GM23248 (cell line): ENCODE measurements around the gene SPART. TPM values are rescaled to one million over a fixed set of nuclear protein-coding genes. Genes with fewer than 3 reads are reported as not detected.
"Not testable (repeated sequence)": the region's sequence is repeated elsewhere in the genome, so short reads cannot be mapped to it uniquely, and the experiment has no call there.

ENCODE experiments used
- DNase-seq: peaks from one replicate; pipeline ENCODE4 v3.0.0-alpha.2; 2015
- H2AFZ ChIP-seq: fragments of 200-600 bp; sonication (generic); 2 replicates; pipeline ENCODE4 v1.6.1; 2016; ENCODE audit warnings: antibody characterized with exemption
- H3F3A ChIP-seq: fragments of 200-600 bp; sonication (generic); 2 replicates; pipeline ENCODE4 v1.6.1; 2016; ENCODE audit warnings: mild to moderate bottlenecking, antibody characterized with exemption, mixed run types; ENCODE audit not compliant: insufficient read depth
- H3K27ac ChIP-seq: fragments of 200-600 bp; sonication (generic); 2 replicates; pipeline ENCODE4 v1.5.1; 2016; ENCODE audit warnings: mild to moderate bottlenecking
- H3K27me3 ChIP-seq: fragments of 200-600 bp; sonication (generic); replicated peaks from 2 replicates; pipeline ENCODE4 v1.6.1; 2016; ENCODE audit warnings: mild to moderate bottlenecking; ENCODE audit not compliant: insufficient read depth
- H3K36me3 ChIP-seq: fragments of 200-600 bp; sonication (generic); 2 replicates; pipeline ENCODE4 v1.6.1; 2016; ENCODE audit warnings: low read depth, mild to moderate bottlenecking
- H3K4me1 ChIP-seq: fragments of 200-600 bp; sonication (generic); 2 replicates; pipeline ENCODE4 v1.6.1; 2016; ENCODE audit warnings: mild to moderate bottlenecking; ENCODE audit not compliant: insufficient read depth
- H3K4me2 ChIP-seq: fragments of 200-600 bp; sonication (generic); one replicate; pipeline ENCODE4 v1.6.1; 2016; ENCODE audit warnings: mild to moderate bottlenecking; ENCODE audit not compliant: unreplicated experiment
- H3K4me3 ChIP-seq: fragments of 200-600 bp; sonication (generic); 2 replicates; pipeline ENCODE4 v1.5.1; 2016; ENCODE audit warnings: mild to moderate bottlenecking
- H3K79me2 ChIP-seq: fragments of 200-600 bp; sonication (generic); 2 replicates; pipeline ENCODE4 v1.6.1; 2016; ENCODE audit warnings: mild to moderate bottlenecking; ENCODE audit not compliant: insufficient read depth
- H3K9ac ChIP-seq: fragments of 200-600 bp; sonication (generic); 2 replicates; pipeline ENCODE4 v1.6.1; 2016; ENCODE audit warnings: mild to moderate bottlenecking
- H3K9me2 ChIP-seq: fragments of 200-600 bp; sonication (generic); 2 replicates; pipeline ENCODE4 v1.6.1; 2016; ENCODE audit warnings: mixed run types, mild to moderate bottlenecking, moderate library complexity; ENCODE audit not compliant: insufficient read depth
- H3K9me3 ChIP-seq: fragments of 200-600 bp; sonication (generic); one replicate; pipeline ENCODE4 v1.6.1; 2017; ENCODE audit warnings: low read depth
- H4K20me1 ChIP-seq: fragments of 200-600 bp; sonication (generic); 2 replicates; pipeline ENCODE4 v1.6.0; 2016; ENCODE audit not compliant: insufficient read depth
- EZH2 ChIP-seq: fragments of 200-600 bp; sonication (generic); IDR thresholded peaks from 2 replicates; pipeline ENCODE4 v1.6.1; 2018; ENCODE audit warnings: antibody characterized with exemption, mild to moderate bottlenecking; ENCODE audit not compliant: insufficient read depth, poor library complexity, severe bottlenecking
- EZH2phosphoT487 ChIP-seq: fragments of 200-600 bp; sonication (generic); IDR thresholded peaks from 2 replicates; pipeline ENCODE4 v1.6.1; 2018; ENCODE audit warnings: antibody characterized with exemption, moderate library complexity, mild to moderate bottlenecking, low read depth; ENCODE audit not compliant: insufficient read depth
- WGBS, 2 experiments: methylation state at CpG; one replicate each; pipeline ENCODE4 v1.1.6; 2015 to 2017; ENCODE audit warnings: low lambda C conversion rate in 2 of 2, low coverage in 1 of 2; ENCODE audit errors: missing lambda C conversion rate in 2 of 2; 5-methylcytosine and 5-hydroxymethylcytosine counted together
- in situ Hi-C: fragments of 300-500 bp; cut with MboI; formaldehyde crosslinking; loops from 2 replicates; pipeline ENCODE4 v1.15.0; 2020
- polyA plus RNA-seq: library from polyadenylated mRNA; unstranded; fragments of >200 nt; fragmentation: Nextera tagmentation; extraction: Ambion mirVana; gene quantifications from 2 replicates; pipeline ENCODE4 v1.2.1, GENCODE V29; 2016
- total RNA-seq: library from RNA; depleted of rRNA; stranded (reverse); fragments of >200 nt; shearing (Covaris generic); gene quantifications from 2 replicates; pipeline ENCODE4 v1.2.3, GENCODE V29; 2014

SPART gene
- total and polyA plus RNA-seq, 2 experiments from 2014 or later, result 66.3 to 82.4 TPM

DNA sequence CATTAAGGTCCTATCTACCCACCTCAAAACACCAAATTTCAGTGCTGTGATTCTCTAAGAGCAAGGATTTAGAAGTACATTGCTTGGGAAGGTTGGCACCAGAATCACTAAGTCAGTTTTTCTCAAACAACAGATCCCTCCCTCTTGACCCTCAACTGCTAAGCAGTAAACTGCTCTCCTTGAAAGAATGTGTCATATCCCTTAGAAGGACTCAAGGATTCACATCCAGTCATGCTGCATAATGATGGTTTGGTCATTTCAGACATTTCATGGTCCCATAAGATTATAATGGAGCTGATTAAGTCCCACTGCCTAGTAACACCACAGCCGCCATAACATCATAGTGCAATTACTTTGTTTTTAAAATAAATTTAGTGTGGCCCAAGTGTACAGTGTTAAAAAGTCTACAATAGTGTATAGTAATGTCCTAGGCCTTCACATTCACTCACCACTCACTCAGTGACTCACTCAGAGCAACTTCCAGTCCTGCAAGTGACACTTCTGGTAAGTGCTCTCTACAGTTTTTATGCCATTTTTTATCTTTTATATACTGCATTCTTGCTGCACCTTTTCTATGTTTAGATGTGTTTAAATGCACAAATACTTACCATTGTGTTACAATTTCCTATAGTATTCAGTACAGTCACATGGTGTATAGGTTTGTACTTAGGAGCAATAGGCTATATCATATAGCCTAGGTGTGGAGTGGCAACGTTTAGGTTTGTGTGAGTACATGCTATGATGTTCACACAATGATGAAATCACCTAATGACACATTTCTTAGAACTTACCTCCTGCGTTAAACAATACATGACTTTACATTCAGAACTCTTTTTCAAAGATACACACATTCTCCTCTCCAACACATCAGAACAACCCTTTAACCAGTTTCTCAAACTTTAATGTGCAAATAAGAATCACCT, 32.9 kb downstream of the SPART start:
- peaks cover 29% of the 10 kb centered on the region for H3K36me3 ChIP-seq
- no peaks in the 10 kb centered on the region for H3K9me2 ChIP-seq
- H2AFZ ChIP-seq, result no peak overlapping the region
- no peak overlapping the region for H3K9ac ChIP-seq
- H3K4me3 ChIP-seq, result no peak overlapping the region
- no peaks in the 10 kb centered on the region for H3K27me3 ChIP-seq
- no peak for TF ChIP-seq EZH2phosphoT487
- no peak for TF ChIP-seq EZH2
- peak overlapping the region; percentile 53 for H3K27ac ChIP-seq
- DNase-seq, result peak; percentile 56
- WGBS, 2 experiments, result 29 to 48% methylated on average over 3 of the region's 3 CpGs
- no peaks in the 10 kb centered on the region for H3K9me3 ChIP-seq
- no peak overlapping the region for H3K4me2 ChIP-seq
- H3F3A ChIP-seq, result peaks cover 31% of the 10 kb centered on the region
- H3K79me2 ChIP-seq, result peaks cover 5% of the 10 kb centered on the region; the same call in 1 of the 2 replicates
- peaks cover 11% of the 10 kb centered on the region for H3K4me1 ChIP-seq
- no peaks in the 10 kb centered on the region for H4K20me1 ChIP-seq
- in situ Hi-C loops, result no loop called here

DNA sequence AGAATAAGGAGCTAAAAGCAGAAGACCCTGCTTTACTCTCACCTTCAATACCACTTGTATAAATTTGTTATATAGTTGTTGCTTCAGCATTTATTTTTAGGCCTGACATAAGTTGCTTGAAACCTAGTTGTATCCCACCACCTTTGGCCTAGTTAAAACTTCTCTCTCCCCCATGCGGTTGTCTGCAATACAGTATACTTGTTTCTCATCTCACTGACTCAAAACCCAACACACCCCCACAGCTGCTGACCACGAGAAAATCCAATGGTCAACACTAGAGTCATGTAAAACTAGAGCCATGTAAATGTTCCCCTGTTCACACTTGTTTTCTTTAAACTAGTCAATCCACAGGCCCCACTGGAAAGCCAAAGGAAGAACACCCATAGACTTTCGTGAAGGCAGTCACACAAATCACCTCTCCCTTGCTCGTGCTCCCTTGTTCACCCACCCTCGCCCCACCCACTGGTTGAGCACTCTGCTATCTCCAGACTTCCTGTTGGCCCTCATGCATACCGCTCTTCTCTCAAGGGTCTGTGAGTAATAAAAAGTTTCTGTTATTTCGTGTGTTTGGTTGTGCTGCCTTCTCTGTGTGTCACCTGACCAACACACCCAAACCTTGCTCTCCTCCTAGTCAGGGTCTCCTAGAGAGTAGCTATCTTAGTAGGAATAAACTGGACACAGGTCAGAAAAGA, 35.6 kb downstream of the SPART start:
- H3F3A ChIP-seq, result peaks cover 25% of the 10 kb centered on the region
- H3K9ac ChIP-seq, result no peak overlapping the region
- in situ Hi-C loops, result no loop called here
- TF ChIP-seq EZH2 (no peak), EZH2phosphoT487 (no peak)
- H2AFZ ChIP-seq, result no peak overlapping the region
- H4K20me1 ChIP-seq, result no peaks in the 10 kb centered on the region
- H3K36me3 ChIP-seq, result peaks cover 40% of the 10 kb centered on the region
- no peaks in the 10 kb centered on the region for H3K9me2 ChIP-seq
- peaks cover 5% of the 10 kb centered on the region; the same call in 1 of the 2 replicates for H3K79me2 ChIP-seq
- no peaks in the 10 kb centered on the region for H3K27me3 ChIP-seq
- no peak for DNase-seq
- no peak overlapping the region for H3K27ac ChIP-seq
- H3K9me3 ChIP-seq, result no peaks in the 10 kb centered on the region
- WGBS, 2 experiments, result 92% methylated on average over 7 of the region's 7 CpGs
- peaks cover 11% of the 10 kb centered on the region for H3K4me1 ChIP-seq
- H3K4me2 ChIP-seq, result no peak overlapping the region
- H3K4me3 ChIP-seq, result no peak overlapping the region

DNA sequence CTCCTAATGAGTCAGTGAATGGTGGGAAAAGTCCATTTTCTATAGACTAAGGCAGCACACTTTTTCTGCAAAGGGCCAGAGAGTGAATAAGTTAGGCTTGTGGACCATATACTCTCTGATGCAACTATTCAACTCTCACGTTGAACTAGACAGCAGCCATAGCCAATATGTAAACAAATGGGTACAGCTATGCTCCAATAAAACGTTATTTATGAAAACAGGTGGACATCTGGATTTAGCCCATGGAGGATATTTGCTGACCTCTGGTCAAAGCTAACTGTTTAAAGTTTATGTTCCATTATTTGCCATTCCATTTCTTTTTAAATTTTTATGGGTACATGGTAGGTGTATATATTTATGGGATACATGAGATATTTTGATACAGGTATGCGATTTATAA, 43.9 kb downstream of the SPART start:
- H2AFZ ChIP-seq, result no peak overlapping the region
- H3K9me3 ChIP-seq, result no peaks in the 10 kb centered on the region
- TF ChIP-seq EZH2phosphoT487 (no peak), EZH2 (no peak)
- H3K27ac ChIP-seq, result no peak overlapping the region
- 0 out of 2 replicates have a peak, but pooled peaks cover under 1% of the 10 kb centered on the region for H3K4me1 ChIP-seq
- H3F3A ChIP-seq, result peaks cover 32% of the 10 kb centered on the region
- no peak for DNase-seq
- H3K79me2 ChIP-seq, result no peaks in the 10 kb centered on the region
- H3K27me3 ChIP-seq, result no peaks in the 10 kb centered on the region
- H3K36me3 ChIP-seq, result peaks cover 29% of the 10 kb centered on the region
- H3K4me2 ChIP-seq, result no peak overlapping the region
- H3K4me3 ChIP-seq, result no peak overlapping the region
- no peaks in the 10 kb centered on the region for H4K20me1 ChIP-seq
- WGBS, 2 experiments, result 46 to 51% methylated on average over 3 of the region's 3 CpGs
- no peaks in the 10 kb centered on the region for H3K9me2 ChIP-seq
- in situ Hi-C loops, result no loop called here
- H3K9ac ChIP-seq, result no peak overlapping the region

DNA sequence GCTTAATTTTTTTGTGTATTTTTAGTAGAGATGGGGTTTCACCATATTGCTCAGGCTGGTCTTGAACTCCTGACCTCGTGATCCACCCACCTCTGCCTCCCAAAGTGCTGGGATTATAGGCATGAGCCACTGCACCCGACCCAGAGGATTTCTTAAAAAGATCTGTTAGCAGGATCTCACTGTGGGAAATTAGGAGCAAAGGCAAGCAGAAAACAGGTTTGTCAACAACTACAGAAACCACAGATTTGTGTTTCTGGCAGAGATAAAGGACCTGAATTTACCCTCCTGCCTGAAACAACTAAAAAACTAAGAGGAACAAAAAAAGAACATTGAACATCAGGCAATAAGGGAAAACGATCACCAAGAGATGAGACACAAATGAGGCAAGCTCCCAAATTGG, 46.7 kb downstream of the SPART start:
- WGBS, 2 experiments, result 13 to 19% methylated on average over 3 of the region's 3 CpGs
- H3F3A ChIP-seq, result peaks cover 32% of the 10 kb centered on the region
- peaks cover 15% of the 10 kb centered on the region; the same call in 1 of the 2 replicates for H3K36me3 ChIP-seq
- H3K9me3 ChIP-seq, H3K27ac ChIP-seq, H4K20me1 ChIP-seq, DNase-seq, H3K9ac ChIP-seq, H2AFZ ChIP-seq, H3K4me3 ChIP-seq, H3K79me2 ChIP-seq, H3K27me3 ChIP-seq, H3K4me1 ChIP-seq, H3K4me2 ChIP-seq, H3K9me2 ChIP-seq: not testable (repeated sequence)
- in situ Hi-C loops, result loop anchor here (10.0 to 25.0 kb wide), 2 partner anchors 105 to 438 kb away; no protein-coding TSS in a partner anchor
